ENCODE results near the gene ATG101.

Gene ATG101

DNA sequence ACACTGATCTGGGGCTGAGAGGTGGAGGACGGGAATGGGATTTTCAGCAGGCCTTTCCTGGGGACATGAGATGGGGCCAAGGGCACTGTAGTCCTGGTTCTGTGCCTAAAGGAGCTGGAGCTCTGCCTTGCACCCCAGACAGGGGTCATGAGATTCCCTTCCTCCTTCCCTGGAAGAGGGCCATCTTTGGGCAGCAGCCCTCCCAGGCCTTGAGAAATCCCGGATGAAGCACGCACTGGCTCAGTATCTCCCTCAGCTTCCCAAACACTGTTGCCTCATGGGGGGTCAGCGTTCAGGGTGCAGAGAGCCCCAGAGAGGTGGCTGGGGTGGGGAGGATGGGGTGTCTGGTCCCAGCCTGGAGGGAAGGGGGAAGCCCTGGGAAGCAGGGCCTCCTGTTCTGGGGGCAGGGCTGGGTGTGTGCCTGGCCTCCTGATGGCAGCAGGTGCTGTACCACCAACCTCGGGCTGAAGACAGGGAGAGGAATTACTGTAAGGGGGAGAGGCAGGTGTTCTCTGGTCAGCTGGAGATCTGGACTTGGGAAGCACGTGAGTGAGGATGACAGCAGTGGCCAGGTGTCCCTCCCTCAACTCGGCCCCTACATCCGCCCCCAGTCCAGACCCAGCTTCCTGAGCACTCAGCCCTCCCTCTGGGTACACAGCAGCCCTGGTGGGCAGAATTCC, 26.9 kb upstream of the ATG101 start:
- DNase-seq: no peak

DNA sequence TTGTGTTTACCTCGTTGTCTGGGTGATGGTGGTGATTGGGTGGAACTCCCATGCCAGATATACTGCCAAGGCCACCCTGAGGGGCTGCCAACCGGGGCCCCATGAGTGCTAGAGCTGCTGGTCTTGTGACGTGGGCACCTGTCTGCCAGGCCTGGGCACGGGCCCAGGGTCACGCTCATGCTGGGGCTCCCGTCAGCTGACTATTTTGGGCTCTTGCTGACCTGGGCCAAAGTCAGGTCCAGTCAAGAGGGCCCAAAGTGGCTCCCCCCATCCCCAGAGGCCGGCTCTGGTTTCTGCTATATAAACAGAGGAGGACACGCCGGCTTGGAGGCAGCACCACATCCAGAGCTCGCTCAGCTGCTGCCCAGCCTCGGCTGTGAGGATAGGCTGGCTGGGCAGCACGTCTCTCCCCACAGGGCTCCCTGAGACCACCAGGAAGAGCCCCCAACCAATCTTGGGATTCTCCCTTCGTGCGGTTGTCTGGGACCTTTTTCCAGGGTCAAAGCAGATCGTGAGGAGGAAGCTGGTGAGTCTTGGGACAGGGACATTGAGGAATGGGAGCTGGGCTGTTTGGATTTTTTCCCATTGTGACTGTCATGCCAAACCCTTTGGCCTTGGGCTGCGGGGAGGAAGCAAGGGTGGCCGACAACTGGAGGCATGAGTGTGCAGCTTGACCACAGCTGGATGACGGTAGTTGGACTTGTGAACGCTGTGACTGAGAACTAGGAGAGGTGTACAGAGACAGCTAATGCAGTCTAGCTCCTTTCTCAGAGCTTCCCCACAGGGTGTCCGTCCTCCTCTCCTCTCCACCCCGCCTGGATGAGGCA, 26.2 kb upstream of the ATG101 start:
- DNase-seq: no peak

DNA sequence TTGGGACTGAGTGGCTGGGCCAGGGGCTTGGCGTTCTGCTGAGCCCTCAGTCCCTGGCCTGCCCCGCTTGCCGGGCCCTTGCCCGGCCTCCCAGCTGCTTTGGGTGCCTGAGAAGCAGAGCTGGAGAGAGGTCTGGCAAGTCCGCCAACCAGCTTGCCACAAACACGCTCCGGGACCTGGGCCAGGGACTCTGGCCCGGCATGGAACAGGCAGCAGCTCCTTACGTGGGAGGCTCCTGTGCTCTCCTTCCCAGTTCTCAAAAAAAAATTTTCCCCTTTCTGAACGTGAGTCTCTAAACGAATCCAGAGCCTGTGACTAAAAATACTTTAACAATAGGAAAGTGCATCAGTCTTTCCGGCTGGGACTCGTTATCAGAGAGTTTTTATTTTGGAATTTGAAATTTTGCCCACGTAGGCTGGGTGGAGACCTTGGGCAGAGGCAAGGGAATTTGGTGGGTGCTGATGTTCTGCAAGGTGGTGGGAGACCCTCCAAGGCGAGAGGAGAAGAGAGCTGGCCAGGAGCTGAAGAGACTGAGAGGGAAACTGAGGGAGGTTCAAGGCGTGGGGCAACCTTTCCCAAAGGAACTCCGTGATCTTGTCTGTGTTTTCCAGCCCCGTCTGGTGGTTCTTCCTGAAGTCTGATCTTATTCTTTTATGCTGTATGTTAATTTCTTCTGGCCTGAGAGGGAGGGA, 25.3 kb upstream of the ATG101 start:
- no peak for DNase-seq

DNA sequence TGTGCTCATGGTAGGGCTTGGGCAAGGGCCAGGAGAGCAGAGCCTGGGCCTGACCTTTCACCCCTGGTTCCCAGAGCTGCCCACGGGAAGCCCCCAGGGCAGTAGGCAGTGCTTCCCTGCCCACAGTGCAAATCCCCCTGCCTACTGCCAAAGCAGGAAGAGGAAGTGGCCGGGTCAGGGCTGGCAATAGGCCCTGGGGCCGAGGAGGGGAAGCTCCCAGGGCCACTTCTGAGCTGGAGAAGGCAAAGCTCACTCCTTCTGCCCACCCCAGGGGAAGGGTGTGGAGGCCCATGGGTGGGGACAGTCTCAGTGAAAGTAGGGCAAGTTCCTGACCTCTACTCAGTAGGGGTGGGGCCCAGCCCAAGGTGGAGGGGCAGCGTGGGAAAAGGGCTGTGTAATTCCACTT, 24.0 kb upstream of the ATG101 start:
- DNase-seq: no peak

DNA sequence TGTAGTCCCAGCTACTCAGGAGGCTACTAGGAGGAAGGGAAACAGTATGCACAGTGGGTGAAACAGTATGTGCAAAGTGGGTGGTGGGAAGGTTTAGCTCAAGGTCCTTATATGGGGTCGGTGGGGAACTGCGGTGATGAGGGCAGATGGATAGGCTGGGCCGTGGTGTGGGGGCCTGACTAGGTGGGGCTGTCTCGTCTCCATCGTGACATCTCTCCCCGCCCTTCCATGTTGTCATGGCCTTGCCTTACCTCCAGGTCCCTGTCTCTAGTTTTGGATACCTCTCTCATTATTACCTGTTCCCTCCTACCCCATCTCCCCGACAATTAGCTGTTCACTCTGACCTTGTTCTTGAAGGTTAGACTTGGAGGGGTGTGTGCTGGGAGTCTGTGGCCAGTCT, 22.9 kb upstream of the ATG101 start:
- DNase-seq: no peak

DNA sequence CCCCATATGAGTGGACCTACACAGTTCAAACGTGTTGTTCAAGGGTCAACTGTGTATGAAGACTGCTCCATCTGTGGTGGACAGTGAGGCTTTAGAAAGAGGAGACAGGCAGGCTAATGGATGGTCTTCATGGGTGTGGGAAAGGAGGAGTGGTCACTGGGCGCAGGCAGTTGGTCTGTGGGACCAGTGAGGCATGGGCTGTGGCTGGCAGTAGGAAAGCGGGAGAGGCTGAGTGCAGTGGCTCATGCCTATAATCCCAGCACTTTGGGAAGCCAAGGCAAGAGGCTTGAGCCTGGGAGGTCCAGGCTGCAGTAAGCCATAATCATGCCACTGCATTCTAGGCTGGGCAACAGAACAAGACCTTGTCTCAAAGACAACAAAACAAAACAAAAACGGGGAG, 20.5 kb upstream of the ATG101 start:
- no peak for DNase-seq

DNA sequence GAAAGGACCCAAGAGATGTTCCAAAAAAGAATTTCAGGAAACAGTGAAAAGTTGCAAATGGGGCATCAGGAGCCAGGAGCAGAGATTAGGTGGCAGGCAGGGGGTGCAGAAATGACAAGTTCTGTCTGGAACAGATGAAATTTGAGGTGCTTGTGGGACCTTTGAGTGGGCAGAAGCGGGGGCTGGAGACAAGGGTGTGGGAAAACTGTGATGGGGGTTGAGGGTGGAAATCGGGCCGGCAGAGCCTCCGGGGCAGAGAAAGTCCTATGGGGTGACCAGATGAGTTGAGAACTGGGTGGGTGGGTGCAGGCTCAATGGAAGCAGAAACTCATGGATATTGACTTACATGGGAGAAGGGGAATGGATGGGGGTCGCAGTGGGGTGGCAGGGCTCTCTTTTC, 20.1 kb upstream of the ATG101 start:
- no peak for DNase-seq

DNA sequence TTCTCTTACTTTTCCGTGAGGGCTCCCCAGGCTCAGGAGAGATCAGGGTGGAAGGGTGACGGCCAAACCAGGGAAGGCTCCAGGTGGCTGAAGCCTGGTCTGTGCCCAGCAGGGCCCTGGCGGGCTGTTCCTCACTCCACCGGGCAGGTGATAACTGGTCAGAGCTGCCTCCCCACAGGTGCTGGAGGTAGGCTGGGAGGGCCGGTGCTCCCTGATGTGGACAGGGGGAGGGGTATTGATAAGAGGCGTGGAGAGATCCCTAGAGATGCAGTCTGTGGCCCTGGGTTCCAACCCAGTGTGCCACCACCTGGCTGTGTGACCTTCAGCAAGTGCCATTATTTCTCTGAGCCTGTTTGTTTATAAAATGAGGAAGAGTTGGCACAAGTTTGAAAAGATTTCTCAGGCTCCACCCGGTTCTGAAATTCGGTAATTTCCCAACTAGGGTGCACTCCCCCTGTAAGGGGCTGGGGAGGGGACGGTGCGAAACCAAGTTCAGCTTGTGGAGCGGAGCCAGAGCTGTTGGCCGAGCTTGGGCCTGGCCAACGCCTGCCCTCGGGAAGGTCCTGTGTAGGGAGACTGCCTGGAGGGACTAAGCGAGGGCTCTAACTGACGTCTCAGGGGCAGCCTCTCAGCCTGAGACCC, 19.5 kb upstream of the ATG101 start:
- DNase-seq: peak; percentile 75

DNA sequence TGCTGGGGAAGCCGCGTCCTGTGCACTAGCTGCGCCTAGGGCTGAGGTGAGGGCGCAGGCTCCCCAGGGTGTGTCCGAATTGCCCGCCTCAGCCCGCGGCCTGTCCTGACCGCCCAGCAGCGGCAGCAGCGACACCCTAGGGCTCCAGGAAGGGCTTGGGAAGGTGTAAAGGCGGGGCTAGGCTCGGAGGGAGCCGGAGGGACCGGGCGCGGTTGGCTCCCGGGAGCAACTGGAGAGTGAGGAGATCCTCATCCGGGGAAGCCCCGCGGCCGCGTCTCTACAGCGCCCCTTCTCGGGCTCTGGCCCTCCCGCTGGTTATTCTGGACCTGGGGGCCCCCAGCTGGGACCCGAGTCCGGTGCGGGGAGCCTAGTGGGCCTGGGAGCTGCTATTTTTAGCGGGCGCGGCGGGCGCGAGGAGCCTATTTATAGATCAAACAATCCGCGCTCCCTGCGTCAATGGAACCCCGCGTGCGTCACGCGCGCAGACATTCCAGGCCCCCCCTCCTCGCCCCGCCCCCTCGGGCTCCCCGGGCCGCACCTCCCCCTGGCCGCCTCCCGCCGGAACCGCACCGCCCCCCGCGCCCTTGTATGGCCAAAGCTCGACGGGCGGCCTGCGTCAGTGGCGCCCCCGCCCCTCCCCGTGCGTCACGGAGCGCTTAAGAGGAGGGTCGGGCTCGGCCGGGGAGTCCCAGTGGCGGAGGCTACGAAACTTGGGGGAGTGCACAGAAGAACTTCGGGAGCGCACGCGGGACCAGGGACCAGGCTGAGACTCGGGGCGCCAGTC, 18.8 kb upstream of the ATG101 start, which contains the start of gene NR4A1:
TSS of gene NR4A1 (plus strand) at position 685 of the 784 bp plus-strand sequence. CDS start 2,887 bp downstream, outside the sequence.
- peak; percentile 99 for DNase-seq

DNA sequence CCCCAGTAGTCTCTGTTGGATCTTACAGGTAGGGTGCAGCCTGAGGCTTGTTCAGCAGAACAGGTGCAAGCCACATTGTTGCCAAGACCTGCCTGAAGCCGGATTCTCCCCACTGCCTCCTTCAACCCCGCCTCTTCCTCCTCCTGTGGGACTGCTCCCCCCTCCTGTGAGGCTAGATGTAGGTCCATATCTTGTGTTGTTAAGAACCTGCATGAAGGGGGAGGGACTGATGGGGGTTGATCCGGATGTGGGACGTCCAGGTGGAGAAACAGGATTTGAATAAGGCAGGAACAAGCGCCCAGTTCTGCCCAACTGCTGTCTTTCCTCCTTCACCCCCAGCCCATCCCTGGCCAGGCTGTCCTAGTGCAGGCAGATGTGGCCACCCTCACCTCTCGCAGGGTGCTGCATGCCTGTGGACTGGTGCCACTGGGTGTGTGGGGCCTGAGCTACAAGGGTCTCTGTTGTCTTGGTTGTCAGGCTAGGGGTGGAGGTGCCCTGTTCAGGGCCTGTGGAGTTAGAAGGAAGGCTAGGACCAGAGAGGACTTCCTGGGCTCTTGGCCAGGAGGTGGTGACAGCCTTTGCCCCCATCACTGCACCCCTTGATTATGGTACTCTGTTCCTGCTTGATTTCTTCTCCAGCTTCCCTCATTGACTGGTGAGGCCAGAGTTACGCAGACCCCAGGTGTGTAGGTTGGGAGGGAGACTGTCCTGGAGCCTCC, 17.2 kb upstream of the ATG101 start:
- DNase-seq: peak; percentile 61

DNA sequence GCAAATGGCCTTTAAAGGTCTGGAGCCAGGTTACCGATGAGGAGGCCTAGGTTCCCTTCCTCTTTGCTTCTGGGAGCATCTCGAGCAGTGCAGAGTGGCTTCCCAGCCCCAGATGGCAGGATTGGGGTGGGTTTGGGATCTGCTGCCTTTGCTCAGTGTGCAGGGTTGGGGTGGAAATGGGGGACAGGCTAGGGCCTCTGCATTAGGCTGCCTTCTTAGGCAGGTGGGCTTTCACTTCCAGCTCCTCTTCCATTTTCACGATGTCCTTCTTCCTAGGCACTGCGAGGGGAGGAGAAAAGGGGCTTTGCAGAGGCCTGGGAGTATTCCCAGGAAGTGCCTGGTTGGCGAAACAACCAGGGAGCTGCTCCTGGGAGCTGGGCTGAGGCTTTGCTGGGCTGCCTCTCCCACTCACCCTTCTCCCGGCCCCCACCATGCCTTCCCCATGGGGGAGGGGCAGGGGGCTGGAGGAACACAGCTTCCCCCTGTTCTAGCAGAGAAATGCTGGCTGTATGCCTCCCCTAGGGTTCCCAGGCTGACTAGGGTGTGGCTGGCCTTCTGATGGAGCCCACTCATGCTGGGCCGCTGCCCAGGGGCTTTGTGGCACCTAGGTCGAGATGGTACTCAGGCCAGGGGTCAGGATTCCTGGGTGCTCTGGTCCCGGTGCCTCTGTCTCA, 16.1 kb upstream of the ATG101 start:
- DNase-seq: no peak

DNA sequence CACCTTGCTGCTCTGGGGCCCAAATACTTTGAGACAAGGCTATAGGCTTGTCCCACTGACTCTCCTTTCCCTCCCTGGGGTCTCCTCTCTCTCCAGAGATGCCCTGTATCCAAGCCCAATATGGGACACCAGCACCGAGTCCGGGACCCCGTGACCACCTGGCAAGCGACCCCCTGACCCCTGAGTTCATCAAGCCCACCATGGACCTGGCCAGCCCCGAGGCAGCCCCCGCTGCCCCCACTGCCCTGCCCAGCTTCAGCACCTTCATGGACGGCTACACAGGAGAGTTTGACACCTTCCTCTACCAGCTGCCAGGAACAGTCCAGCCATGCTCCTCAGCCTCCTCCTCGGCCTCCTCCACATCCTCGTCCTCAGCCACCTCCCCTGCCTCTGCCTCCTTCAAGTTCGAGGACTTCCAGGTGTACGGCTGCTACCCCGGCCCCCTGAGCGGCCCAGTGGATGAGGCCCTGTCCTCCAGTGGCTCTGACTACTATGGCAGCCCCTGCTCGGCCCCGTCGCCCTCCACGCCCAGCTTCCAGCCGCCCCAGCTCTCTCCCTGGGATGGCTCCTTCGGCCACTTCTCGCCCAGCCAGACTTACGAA, 15.4 kb upstream of the ATG101 start:
- DNase-seq: peak; percentile 22

DNA sequence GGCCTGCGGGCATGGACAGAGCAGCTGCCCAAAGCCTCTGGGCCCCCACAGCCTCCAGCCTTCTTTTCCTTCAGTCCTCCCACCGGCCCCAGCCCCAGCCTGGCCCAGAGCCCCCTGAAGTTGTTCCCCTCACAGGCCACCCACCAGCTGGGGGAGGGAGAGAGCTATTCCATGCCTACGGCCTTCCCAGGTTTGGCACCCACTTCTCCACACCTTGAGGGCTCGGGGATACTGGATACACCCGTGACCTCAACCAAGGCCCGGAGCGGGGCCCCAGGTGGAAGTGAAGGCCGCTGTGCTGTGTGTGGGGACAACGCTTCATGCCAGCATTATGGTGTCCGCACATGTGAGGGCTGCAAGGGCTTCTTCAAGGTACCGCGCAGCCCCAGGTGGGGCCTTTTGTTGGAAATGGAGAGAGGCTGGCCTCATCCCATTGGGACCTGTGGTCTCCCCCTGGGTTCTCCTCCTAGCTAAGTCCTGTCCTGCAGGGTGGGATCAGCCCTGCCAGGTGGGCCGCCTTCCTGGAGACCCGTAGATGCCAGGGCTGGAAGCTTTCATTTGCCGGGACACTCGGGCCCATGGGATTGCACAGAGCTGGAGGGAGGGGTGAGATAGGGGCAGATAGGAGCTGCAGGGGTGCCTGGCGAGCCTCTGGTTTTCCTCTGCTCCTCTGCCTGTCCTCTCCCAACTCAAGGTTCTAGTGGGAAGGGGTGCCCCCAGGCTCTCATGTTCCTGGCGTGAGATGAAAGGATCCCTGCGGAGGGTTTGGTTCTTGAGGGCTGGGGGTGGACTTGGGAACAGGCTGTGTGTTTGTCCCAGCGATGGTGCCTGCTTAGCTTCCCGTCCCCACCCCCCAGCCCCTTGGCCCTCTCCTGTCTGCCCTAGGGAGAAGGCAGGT, 14.7 kb upstream of the ATG101 start:
- peak; percentile 27 for DNase-seq

DNA sequence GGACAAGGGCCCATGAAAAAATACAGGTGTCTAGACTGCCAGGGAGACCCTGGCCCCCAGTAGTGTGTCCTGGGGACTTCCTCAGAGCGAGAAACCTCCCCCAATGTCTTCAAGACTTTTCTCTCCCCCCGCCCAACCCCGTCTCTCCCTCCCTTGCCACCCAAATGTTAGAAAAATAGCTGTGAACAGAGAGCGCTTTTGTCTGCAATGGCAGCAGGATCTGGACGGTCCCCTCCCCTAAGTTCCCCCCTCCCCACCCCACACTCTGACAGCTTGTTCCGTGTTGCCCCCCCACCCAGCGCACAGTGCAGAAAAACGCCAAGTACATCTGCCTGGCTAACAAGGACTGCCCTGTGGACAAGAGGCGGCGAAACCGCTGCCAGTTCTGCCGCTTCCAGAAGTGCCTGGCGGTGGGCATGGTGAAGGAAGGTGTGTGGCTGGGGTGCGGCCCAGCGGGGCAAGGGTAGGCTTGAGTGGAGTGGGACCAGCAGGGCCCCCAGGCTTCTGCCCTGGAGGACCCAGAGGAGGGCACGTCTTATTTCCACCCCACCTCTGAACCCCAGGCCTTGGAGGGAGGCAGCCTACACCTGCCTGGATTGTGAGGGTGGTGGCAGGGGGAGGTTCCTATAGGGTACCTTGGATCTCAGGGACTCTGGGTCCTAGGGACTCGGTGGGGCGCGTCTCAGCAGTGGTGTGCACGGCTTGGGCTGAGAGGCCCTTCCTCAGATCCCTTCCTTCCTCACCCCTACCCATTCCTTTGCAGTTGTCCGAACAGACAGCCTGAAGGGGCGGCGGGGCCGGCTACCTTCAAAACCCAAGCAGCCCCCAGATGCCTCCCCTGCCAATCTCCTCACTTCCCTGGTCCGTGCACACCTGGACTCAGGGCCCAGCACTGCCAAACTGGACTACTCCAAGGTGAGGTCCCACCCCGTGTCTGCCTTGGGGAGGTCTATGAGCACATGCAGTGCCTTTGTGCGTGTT, 13.8 kb upstream of the ATG101 start:
- peak; percentile 38 for DNase-seq

DNA sequence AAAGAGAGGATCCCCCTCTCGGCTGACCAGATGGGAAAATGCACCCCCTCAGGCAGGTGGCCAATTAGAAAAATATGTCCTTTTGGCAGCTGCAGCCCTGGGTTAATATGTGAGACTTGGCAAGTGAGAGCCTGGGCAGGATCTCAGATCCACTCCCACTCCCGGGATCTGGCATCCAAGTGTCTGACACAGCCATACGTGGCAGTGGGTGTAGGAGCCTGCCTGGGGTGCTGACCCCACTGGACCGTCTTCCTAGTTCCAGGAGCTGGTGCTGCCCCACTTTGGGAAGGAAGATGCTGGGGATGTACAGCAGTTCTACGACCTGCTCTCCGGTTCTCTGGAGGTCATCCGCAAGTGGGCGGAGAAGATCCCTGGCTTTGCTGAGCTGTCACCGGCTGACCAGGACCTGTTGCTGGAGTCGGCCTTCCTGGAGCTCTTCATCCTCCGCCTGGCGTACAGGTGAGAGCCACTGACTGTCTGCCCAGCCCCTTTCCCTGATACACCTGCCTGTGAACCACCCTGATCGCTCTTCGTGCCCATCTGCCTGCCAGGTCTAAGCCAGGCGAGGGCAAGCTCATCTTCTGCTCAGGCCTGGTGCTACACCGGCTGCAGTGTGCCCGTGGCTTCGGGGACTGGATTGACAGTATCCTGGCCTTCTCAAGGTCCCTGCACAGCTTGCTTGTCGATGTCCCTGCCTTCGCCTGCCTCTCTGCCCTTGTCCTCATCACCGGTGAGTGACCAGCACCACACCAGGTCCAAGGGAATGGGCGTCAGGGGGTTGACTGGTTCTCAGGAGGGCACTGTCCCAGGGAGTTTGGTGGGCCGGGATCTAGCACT, 12.8 kb upstream of the ATG101 start:
- DNase-seq: peak; percentile 35

DNA sequence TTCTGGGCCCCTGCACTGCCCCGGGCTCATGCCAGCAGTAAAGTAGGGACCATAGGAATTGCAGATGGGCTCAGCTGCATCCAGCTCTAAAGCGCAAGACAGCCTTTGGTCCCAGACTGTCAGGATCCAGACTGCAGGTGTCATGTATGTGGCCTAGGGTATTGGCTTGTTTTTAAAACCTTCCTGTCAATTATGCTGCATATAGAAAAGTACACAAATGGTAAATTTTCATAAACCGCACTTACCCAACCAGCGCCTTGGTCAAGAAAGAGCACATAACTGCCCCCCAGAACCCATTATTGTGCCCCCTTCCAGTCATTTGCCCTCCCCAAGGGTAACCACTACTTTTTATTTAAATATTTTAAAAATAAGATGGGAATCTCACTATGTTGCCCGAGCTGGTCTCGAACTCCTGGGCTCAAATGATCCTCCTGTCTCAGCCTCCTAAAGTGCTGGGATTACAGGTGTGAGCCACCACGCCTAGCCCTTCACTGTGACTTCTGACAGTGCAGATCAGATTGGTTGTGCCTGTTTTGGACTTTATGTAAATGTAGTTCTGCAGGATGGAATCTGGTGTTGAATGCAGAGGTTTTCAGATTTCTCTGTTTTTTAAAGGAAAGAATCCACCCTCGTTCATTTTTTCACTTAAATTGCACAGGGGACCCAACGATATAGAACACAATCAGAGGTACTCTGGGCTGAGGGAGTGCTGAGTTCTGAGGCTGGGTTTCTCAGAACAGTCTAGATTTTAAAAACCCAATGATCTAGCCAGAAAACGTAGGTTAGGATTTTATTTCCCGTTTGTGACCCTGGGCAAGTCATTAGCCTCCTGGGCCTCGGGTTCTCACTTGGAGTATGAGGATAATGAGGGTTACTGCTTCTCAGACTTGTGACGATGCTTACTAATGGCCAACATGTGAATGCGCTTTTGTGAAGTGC, 11.9 kb upstream of the ATG101 start:
- DNase-seq: peak; percentile 23

Measured in CD4-positive, alpha-beta T cell treated with Interleukin-10 for 1 hour (primary cell).